HFF-Myc (cell line): Measurements from ENCODE around the gene GOLGA6C.

Experiments used
- DNase-seq: peaks from one replicate; pipeline ENCODE4 v3.0.0-alpha.2; 2011; ENCODE audit warnings: low read depth; ENCODE audit errors: extremely low read depth
- H3K4me3 ChIP-seq: replicated peaks from 2 replicates; pipeline ENCODE4 v1.5.1; 2011; ENCODE audit warnings: low read depth, mild to moderate bottlenecking, control low read depth, low read length
- CTCF ChIP-seq: IDR thresholded peaks from 2 replicates; pipeline ENCODE4 v1.5.1; 2012; ENCODE audit warnings: mild to moderate bottlenecking, low read depth, low read length, control low read depth; ENCODE audit errors: missing control alignments

GOLGA6C gene

GRCh38 chr15:75229191-75230015 lies 28.7 kb upstream of the GOLGA6C start:
- H3K4me3 ChIP-seq: no peak overlapping the region
- no peak for TF ChIP-seq CTCF
- no peak for DNase-seq

GRCh38 chr15:75230016-75230343 lies 28.2 kb upstream of the GOLGA6C start:
- H3K4me3 ChIP-seq: no peak overlapping the region
- TF ChIP-seq CTCF: no peak
- no peak for DNase-seq

- TF ChIP-seq CTCF: no peak
- DNase-seq: no peak
- no peak overlapping the region for H3K4me3 ChIP-seq
Measured at GRCh38 chr15:75230551-75231371, 27.4 kb upstream of the GOLGA6C start.

- no peak for TF ChIP-seq CTCF
Measured at GRCh38 chr15:75231836-75232235, 26.3 kb upstream of the GOLGA6C start.

GRCh38 chr15:75232252-75232813 lies 25.8 kb upstream of the GOLGA6C start:
- TF ChIP-seq CTCF: no peak
- no peak overlapping the region for H3K4me3 ChIP-seq
- no peak for DNase-seq

More at GRCh38 chr15:75231836-75232235, 26.3 kb upstream of the GOLGA6C start:
- no peak overlapping the region for H3K4me3 ChIP-seq
- DNase-seq: no peak

GRCh38 chr15:75232826-75233503 lies 25.2 kb upstream of the GOLGA6C start:
- DNase-seq: no peak
- TF ChIP-seq CTCF: no peak
- no peak overlapping the region for H3K4me3 ChIP-seq
